OCI-LY1 (cell line): Measurements from ENCODE around the gene METTL25.

Source experiments
- EZH2 ChIP-seq: fragments of 200-600 bp; sonication (generic), shearing (Covaris generic); IDR thresholded peaks from 2 replicates; pipeline ENCODE4 v1.8.0; 2017; ENCODE audit warnings: borderline replicate concordance, mixed run types, mild to moderate bottlenecking, antibody characterized with exemption, low read length, moderate library complexity, mixed read lengths
- TF ChIP-seq, protein P1 (sequence below): fragments of 200-600 bp; sonication (generic), shearing (Covaris generic); IDR thresholded peaks from 2 replicates; pipeline ENCODE4 v1.5.1; 2017; ENCODE audit warnings: mild to moderate bottlenecking, antibody characterized with exemption, low read length, moderate library complexity, mixed read lengths

DNA sequence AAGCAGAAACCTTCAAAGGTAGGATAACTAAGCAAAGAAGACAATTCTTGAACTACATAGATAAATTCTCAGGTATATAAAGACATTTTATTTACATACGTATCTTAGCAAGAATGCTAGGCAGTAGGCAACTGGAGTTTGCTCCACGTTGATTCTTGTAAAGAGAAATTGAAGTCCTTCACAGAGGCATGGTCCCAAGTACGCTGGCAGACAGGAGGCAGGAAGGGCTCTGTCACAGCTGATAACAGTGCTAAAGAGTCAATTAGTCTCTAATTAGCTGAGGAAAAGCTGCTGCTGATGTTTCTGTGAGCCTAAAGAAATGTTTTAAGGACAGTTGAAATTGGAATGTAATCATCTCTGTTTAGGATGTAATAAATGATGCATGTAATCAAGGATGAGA, 146.8 kb downstream of the METTL25 start:
- TF ChIP-seq EZH2: no peak
- TF ChIP-seq, protein P1, sequence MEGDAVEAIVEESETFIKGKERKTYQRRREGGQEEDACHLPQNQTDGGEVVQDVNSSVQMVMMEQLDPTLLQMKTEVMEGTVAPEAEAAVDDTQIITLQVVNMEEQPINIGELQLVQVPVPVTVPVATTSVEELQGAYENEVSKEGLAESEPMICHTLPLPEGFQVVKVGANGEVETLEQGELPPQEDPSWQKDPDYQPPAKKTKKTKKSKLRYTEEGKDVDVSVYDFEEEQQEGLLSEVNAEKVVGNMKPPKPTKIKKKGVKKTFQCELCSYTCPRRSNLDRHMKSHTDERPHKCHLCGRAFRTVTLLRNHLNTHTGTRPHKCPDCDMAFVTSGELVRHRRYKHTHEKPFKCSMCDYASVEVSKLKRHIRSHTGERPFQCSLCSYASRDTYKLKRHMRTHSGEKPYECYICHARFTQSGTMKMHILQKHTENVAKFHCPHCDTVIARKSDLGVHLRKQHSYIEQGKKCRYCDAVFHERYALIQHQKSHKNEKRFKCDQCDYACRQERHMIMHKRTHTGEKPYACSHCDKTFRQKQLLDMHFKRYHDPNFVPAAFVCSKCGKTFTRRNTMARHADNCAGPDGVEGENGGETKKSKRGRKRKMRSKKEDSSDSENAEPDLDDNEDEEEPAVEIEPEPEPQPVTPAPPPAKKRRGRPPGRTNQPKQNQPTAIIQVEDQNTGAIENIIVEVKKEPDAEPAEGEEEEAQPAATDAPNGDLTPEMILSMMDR: no peak
